A549 (cell line): ENCODE measurements around the gene PXDN. TPM values are rescaled to one million over a fixed set of nuclear protein-coding genes. Genes with fewer than 3 reads are reported as not detected.
A peak's percentile ranks its signal among the peaks of the same experiment; 100 is the strongest.

ENCODE experiments used
- ATAC-seq, 2 experiments: fragments of 200-7000 bp in 1 of 2; fragments of >200 bp in 1 of 2; cut with Nextera tagmentation in 1 of 2; cut with Tn5 transposase in 1 of 2; 3 replicates each; pipeline versions ENCODE4 v1.8.0 to v1.9.1; 2018 to 2020; ENCODE audit warnings: mild to moderate bottlenecking in 1 of 2, moderate library complexity in 1 of 2
- CTCF ChIA-PET: fragments of 300-600 bp; sonication (Branson Sonifier 250); formaldehyde crosslinking; extraction: SDS; loops from one replicate; lab custom pipeline; 2021; ENCODE audit warnings: antibody characterized with exemption, inconsistent platforms; lab: Yijun Ruan, JAX
- POLR2A ChIA-PET: fragments of 350-600 bp; formaldehyde crosslinking; extraction: SDS; loops from one replicate; lab custom pipeline; 2021; ENCODE audit warnings: antibody characterized with exemption, inconsistent platforms; lab: Yijun Ruan, JAX
- DNase-seq, 2 experiments: peaks; one replicate each; pipeline versions ENCODE4 v3.0.0 to v3.0.0-alpha.2; 2011 to 2016; ENCODE audit warnings: low read depth in 1 of 2, low spot score in 1 of 2
- FAIRE-seq: peaks from 2 replicates; lab custom pipeline; 2011; peaks lifted over from hg19 to GRCh38; lab: Jason Lieb, UNC
- H3K27ac ChIP-seq, 2 experiments: fragments of >200 bp; sonication (Bioruptor Twin); formaldehyde crosslinking; 3 replicates each; pipeline ENCODE4 v1.5.1; 2016 to 2017
- H3K4me1 ChIP-seq: fragments of >200 bp; sonication (Bioruptor Twin); formaldehyde crosslinking; 3 replicates; pipeline ENCODE4 v1.6.1; 2016
- H3K4me2 ChIP-seq: fragments of >200 bp; sonication (Bioruptor Twin); formaldehyde crosslinking; 3 replicates; pipeline ENCODE4 v1.6.1; 2016
- H3K4me3 ChIP-seq: fragments of >200 bp; sonication (Bioruptor Twin); formaldehyde crosslinking; 3 replicates; pipeline ENCODE4 v1.5.1; 2016
- H3K9me3 ChIP-seq: fragments of >200 bp; sonication (Bioruptor Twin); formaldehyde crosslinking; 3 replicates; pipeline ENCODE4 v1.6.1; 2016
- CEBPB ChIP-seq, 2 experiments: fragments of >200 bp in 1 of 2; sonication (Bioruptor Twin) in 1 of 2; formaldehyde crosslinking in 1 of 2; IDR thresholded peaks; 2 replicates each; pipeline ENCODE4 v1.6.1; 2012 to 2016
- CHD2 ChIP-seq: fragments of 150-350 bp; IDR thresholded peaks from 2 replicates; pipeline ENCODE4 v1.6.1; 2014; ENCODE audit warnings: low read length; ENCODE audit not compliant: partially characterized antibody
- CHD4 ChIP-seq: fragments of 200-600 bp; sonication (generic); IDR thresholded peaks from 2 replicates; pipeline ENCODE4 v1.6.1; 2016; ENCODE audit warnings: antibody characterized with exemption, mild to moderate bottlenecking, borderline replicate concordance
- EHF ChIP-seq: fragments of 250-450 bp; sonication (Bioruptor Pico); IDR thresholded peaks from 2 replicates; pipeline ENCODE4 v1.5.0; 2020; ENCODE audit warnings: mild to moderate bottlenecking
- EHMT2 ChIP-seq: fragments of 200-600 bp; sonication (generic); IDR thresholded peaks from 2 replicates; pipeline ENCODE4 v1.6.1; 2016; ENCODE audit warnings: antibody characterized with exemption, low read depth, mild to moderate bottlenecking, moderate library complexity
- FOSL2 ChIP-seq, 2 experiments: fragments of 450-650 bp in 1 of 2; fragments of >200 bp in 1 of 2; sonication (Bioruptor Twin) in 1 of 2; formaldehyde crosslinking; IDR thresholded peaks; 2 replicates each; pipeline versions ENCODE4 v1.5.0 to v1.6.1; 2016 to 2020; ENCODE audit warnings: mild to moderate bottlenecking in 1 of 2, moderate library complexity in 1 of 2
- FOXS1 ChIP-seq: fragments of 250-450 bp; sonication (Bioruptor Pico); IDR thresholded peaks from 2 replicates; pipeline ENCODE4 v1.5.0; 2020; ENCODE audit warnings: mild to moderate bottlenecking, moderate library complexity
- HOXA7 ChIP-seq: fragments of 250-450 bp; sonication (Bioruptor Pico); IDR thresholded peaks from 2 replicates; pipeline ENCODE4 v1.5.0; 2020; ENCODE audit warnings: mild to moderate bottlenecking, moderate library complexity
- HOXB5 ChIP-seq: fragments of 250-450 bp; sonication (Bioruptor Pico); IDR thresholded peaks from 2 replicates; pipeline ENCODE4 v1.5.0; 2020; ENCODE audit warnings: mild to moderate bottlenecking, moderate library complexity
- JUNB ChIP-seq: fragments of >200 bp; sonication (Bioruptor Twin); formaldehyde crosslinking; IDR thresholded peaks from 2 replicates; pipeline ENCODE4 v1.6.1; 2016
- KDM1A ChIP-seq: fragments of 200-600 bp; sonication (generic); IDR thresholded peaks from 2 replicates; pipeline ENCODE4 v1.6.1; 2016; ENCODE audit warnings: low read depth, mild to moderate bottlenecking
- MAFK ChIP-seq: fragments of 450-650 bp; IDR thresholded peaks from 2 replicates; pipeline ENCODE4 v1.6.1; 2014; ENCODE audit not compliant: partially characterized antibody
- MAZ ChIP-seq: fragments of 150-350 bp; IDR thresholded peaks from 2 replicates; pipeline ENCODE4 v1.6.1; 2014; ENCODE audit warnings: antibody characterized with exemption, low read depth, low read length, borderline replicate concordance
- MYC ChIP-seq: IDR thresholded peaks from 2 replicates; pipeline ENCODE4 v1.6.1; 2012; ENCODE audit warnings: mild to moderate bottlenecking, inconsistent platforms, low read length, improper control_type of control experiment, borderline replicate concordance
- NR3C1 ChIP-seq: fragments of >200 bp; sonication (Bioruptor Twin); formaldehyde crosslinking; IDR thresholded peaks from 3 replicates; pipeline ENCODE4 v1.6.1; 2017
- PHF8 ChIP-seq: fragments of 200-600 bp; sonication (generic); IDR thresholded peaks from 2 replicates; pipeline ENCODE4 v1.6.1; 2016; ENCODE audit warnings: low read depth, mild to moderate bottlenecking, antibody characterized with exemption, moderate library complexity, borderline replicate concordance
- POLR2A ChIP-seq: IDR thresholded peaks from 2 replicates; pipeline ENCODE4 v1.6.1; 2012; ENCODE audit warnings: mild to moderate bottlenecking, low read length
- POLR2AphosphoS2 ChIP-seq: conservative IDR thresholded peaks from 2 replicates; pipeline ENCODE4 v1.6.1; 2012; ENCODE audit warnings: low read length, improper control_type of control experiment, inconsistent platforms
- RAD21 ChIP-seq, 2 experiments: fragments of >200 bp in 1 of 2; sonication (Bioruptor Twin) in 1 of 2; formaldehyde crosslinking in 1 of 2; IDR thresholded peaks in 1 of 2; conservative IDR thresholded peaks in 1 of 2; 2 replicates in 1 of 2; 3 replicates in 1 of 2; pipeline ENCODE4 v1.6.1; 2012 to 2018; ENCODE audit warnings: inconsistent platforms in 1 of 2
- SMC3 ChIP-seq: fragments of >200 bp; sonication (Bioruptor Twin); formaldehyde crosslinking; IDR thresholded peaks from 3 replicates; pipeline ENCODE4 v1.6.1; 2018; ENCODE audit warnings: inconsistent platforms
- ZNF302 ChIP-seq: fragments of 250-450 bp; sonication (Bioruptor Pico); IDR thresholded peaks from 2 replicates; pipeline ENCODE4 v1.9.0; 2021; ENCODE audit warnings: inconsistent platforms, mild to moderate bottlenecking, moderate library complexity
- WGBS: methylation state at CpG from one replicate; pipeline ENCODE4 v1.1.6; 2017; ENCODE audit errors: missing lambda C conversion rate; 5-methylcytosine and 5-hydroxymethylcytosine counted together
- polyA plus RNA-seq, 4 experiments: library from polyadenylated mRNA; depleted of rRNA in 3 of 4; stranded (reverse); fragments of >200 nt; fragmentation: RNase III in 1 of 4; extraction: RNeasy Plus Mini Kit Qiagen cat#74134 plus additional on column Dnase treatment in 1 of 4; gene quantifications; 2 replicates in 3 of 4; 3 replicates in 1 of 4; pipeline ENCODE4 v1.2.3, GENCODE V29; 2011 to 2017
- TF ChIP-seq, protein P1 (sequence below): fragments of 450-650 bp; IDR thresholded peaks from 2 replicates; pipeline ENCODE4 v1.6.1; 2014; ENCODE audit warnings: antibody characterized with exemption
- TF ChIP-seq, protein P2 (sequence below): IDR thresholded peaks from 2 replicates; pipeline ENCODE4 v1.6.1; 2012; ENCODE audit warnings: low read depth, borderline replicate concordance
- TF ChIP-seq, protein P3 (sequence below): IDR thresholded peaks from 2 replicates; pipeline ENCODE4 v1.6.1; 2012
- TF ChIP-seq, protein P4 (sequence below): fragments of >200 bp; sonication (Bioruptor Twin); formaldehyde crosslinking; IDR thresholded peaks from 2 replicates; pipeline ENCODE4 v1.6.1; 2016
- TF ChIP-seq, protein P5 (sequence below): fragments of >200 bp; sonication (Bioruptor Twin); formaldehyde crosslinking; IDR thresholded peaks from 3 replicates; pipeline ENCODE4 v1.5.1; 2016

The PXDN gene
- polyA plus RNA-seq, 2 of the 4 experiments (the other 2 are of a cell fraction), result 3.7 to 7.3 TPM

DNA sequence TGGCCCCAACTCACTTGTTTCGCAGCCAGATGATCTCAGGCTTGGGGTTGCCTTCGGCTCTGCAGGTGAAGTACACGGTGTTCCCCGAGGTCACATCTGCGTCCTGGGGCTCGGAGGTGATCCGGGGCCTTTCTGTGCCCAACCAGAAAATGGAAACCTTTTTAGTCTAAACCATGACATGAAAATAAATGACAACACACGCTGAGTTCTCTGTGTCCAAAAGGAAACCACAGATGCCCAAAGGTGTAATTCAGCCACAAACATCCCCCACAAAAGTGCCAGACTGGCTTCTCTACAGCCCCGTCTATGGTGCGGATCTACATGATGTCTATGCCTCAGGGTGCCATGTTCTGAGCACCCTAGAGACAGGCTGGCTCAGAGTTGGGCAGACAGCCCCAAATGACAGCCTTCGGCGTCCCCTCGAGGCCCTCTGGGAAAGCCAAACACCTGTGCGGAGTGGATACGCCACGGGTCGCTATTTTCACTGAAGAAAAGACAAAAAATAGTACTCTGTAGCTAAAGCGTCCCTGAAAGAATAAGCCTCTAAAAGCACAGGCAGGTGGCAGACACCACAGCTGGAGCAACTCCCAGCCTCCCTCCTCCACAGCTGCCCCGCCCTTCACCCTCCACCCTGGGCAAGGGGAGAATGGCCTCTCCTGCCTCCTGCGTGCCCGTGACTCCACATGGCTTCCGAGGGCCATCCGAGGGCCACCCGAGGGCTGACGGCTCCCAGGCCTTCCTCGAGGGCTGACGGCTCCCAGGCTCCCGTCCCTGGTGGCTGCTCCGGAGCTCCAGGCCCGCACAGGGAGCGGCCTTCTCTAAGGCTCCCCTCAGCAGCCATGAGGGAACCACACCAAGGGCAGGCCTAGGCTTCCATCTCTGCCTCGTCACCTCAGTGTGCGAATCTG is 67.1 kb downstream of the PXDN start:
- no peaks in the 10 kb centered on the region for H3K9me3 ChIP-seq
- FAIRE-seq, result no peak
- no peak for ATAC-seq
- ChIA-PET POLR2A (no interaction called here), CTCF (interaction anchor here (0.7 to 2.6 kb wide), 9 partner anchors 9 to 90 kb away, joined by 3 to 16 read pairs (median 5); no protein-coding TSS in a partner anchor)
- no peak overlapping the region for H3K4me3 ChIP-seq
- H3K27ac ChIP-seq, result no peak overlapping the region
- H3K4me2 ChIP-seq, result no peak overlapping the region
- 78% methylated on average over 33 of the region's 33 CpGs for WGBS
- DNase-seq, result no peak
- TF ChIP-seq KDM1A (no peak), CHD2 (no peak), JUNB (no peak), FOXS1 (CRISPR knock-in tag) (no peak), POLR2AphosphoS2 (no peak), SMC3 (no peak), NR3C1 (no peak), ZNF302 (no peak), CHD4 (no peak)
- TF ChIP-seq, protein P1, sequence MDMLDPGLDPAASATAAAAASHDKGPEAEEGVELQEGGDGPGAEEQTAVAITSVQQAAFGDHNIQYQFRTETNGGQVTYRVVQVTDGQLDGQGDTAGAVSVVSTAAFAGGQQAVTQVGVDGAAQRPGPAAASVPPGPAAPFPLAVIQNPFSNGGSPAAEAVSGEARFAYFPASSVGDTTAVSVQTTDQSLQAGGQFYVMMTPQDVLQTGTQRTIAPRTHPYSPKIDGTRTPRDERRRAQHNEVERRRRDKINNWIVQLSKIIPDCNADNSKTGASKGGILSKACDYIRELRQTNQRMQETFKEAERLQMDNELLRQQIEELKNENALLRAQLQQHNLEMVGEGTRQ, result no peak
- TF ChIP-seq, protein P2, sequence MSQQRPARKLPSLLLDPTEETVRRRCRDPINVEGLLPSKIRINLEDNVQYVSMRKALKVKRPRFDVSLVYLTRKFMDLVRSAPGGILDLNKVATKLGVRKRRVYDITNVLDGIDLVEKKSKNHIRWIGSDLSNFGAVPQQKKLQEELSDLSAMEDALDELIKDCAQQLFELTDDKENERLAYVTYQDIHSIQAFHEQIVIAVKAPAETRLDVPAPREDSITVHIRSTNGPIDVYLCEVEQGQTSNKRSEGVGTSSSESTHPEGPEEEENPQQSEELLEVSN, result no peak
- TF ChIP-seq, protein P3, sequence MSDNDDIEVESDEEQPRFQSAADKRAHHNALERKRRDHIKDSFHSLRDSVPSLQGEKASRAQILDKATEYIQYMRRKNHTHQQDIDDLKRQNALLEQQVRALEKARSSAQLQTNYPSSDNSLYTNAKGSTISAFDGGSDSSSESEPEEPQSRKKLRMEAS, result no peak
- TF ChIP-seq, protein P4, sequence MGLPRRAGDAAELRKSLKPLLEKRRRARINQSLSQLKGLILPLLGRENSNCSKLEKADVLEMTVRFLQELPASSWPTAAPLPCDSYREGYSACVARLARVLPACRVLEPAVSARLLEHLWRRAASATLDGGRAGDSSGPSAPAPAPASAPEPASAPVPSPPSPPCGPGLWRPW, result no peak
- TF ChIP-seq, all 56 proteins: peak for 0
- peaks cover 17% of the 10 kb centered on the region for H3K4me1 ChIP-seq

DNA sequence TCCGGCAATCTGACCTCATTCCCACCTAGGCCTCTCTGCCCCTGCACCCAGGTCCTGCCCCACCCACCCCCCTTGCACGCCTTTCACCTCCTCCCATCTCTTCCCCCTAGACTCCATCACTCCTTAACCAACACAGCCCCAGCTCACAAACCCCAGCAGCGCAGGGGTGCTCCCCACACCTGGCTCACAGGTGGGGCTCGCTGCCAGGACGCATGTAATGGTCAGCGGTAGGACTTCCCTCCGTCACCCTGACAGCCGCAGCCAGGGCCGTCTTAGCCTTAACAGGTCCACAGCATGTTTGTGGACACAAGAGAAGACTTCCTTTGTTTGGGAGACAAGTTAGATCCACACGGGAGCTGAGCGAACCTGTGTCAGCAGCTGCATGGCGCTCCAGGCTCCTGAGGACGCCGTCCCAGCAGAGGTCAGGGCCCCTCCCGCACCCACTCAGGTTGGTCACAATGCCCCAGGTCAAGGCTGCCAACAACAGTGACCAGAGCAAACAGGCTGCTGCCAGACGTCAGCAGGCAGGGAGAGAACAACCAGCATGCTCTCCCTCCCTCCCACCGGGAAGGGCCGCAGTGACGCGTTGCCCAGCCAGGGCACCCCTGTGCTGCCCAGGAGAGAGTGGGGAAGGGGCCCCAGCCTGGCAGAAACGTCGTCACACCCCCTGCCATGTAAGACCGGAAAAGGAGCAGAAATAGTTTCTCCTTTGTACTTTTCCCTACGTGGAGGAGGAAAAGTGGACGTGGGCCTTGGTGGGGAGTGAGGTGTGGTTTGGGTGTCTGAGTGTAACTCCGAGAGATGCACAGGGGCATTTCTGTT is 68.0 kb downstream of the PXDN start:
- ATAC-seq (peak; percentile 5 to 6; a peak in 2 of 6 replicates), DNase-seq (no peak), FAIRE-seq (no peak)
- no peak for TF ChIP-seq EHF
- no peak for TF ChIP-seq RAD21 (conservative IDR thresholded peaks at IDR 0.05 in 1 of 2, IDR thresholded peaks at IDR 0.05 in 1 of 2)
- no peak for TF ChIP-seq EHMT2
- Histone ChIP-seq H3K27ac (peak overlapping the region; percentile 63 to 80), H3K4me2 (peak overlapping the region; percentile 32), H3K4me1 (peaks cover 17% of the 10 kb centered on the region), H3K4me3 (no peak overlapping the region), H3K9me3 (no peaks in the 10 kb centered on the region)
- WGBS, result 73% methylated on average over 24 of the region's 26 CpGs
- ChIA-PET CTCF (interaction anchor here (0.9 to 2.6 kb wide), 17 partner anchors 10 to 142 kb away, joined by 3 to 16 read pairs (median 5); no protein-coding TSS in a partner anchor), POLR2A (interaction anchor here (0.8 kb wide), 1 partner anchor 56 kb away, joined by 3 read pairs; no protein-coding TSS in a partner anchor)

DNA sequence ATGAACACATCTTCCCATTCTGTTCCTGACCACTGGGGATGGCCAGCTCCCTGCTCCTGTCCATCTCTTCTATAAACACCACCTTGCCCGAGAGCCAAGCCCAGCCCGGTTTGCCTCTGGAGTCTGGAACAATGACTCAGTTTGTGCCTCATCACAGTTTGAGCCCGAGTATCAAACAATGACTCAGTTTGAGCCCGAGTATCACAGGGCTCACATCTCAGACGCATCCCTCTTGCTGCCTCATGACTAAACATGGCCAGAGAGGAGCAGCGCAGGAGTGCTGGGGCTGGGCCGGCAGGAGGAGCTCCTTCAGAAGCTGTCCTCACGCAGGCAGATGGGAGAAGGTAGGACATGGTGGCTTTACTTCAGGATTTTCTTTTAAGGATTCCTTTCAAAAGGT is 68.7 kb downstream of the PXDN start:
- POLR2A ChIA-PET, result interaction anchor here (0.8 kb wide), 1 partner anchor 56 kb away, joined by 3 read pairs; no protein-coding TSS in a partner anchor
- FAIRE-seq (peak; percentile 94), DNase-seq (peak; percentile 80 to 83), ATAC-seq (peak; percentile 96 to 99)
- no peaks in the 10 kb centered on the region for H3K9me3 ChIP-seq
- TF ChIP-seq RAD21 (conservative IDR thresholded peaks at IDR 0.05 in 1 of 2, IDR thresholded peaks at IDR 0.05 in 1 of 2) (peak; percentile 24 to 42; a peak in 2 of 5 replicates), MYC (no peak), HOXB5 (no peak), MAZ (no peak), CEBPB (IDR thresholded peaks at IDR 0.05) (no peak), SMC3 (peak; percentile 63), PHF8 (no peak), FOSL2 (IDR thresholded peaks at IDR 0.05) (peak; percentile 54; the same call in 1 of the 2 replicates), FOSL2 (CRISPR knock-in tag; IDR thresholded peaks at IDR 0.05) (peak; percentile 67), POLR2A (no peak), EHMT2 (no peak), HOXA7 (CRISPR knock-in tag) (no peak), MAFK (peak; percentile 57)
- TF ChIP-seq, protein P3, result no peak
- TF ChIP-seq, protein P5, sequence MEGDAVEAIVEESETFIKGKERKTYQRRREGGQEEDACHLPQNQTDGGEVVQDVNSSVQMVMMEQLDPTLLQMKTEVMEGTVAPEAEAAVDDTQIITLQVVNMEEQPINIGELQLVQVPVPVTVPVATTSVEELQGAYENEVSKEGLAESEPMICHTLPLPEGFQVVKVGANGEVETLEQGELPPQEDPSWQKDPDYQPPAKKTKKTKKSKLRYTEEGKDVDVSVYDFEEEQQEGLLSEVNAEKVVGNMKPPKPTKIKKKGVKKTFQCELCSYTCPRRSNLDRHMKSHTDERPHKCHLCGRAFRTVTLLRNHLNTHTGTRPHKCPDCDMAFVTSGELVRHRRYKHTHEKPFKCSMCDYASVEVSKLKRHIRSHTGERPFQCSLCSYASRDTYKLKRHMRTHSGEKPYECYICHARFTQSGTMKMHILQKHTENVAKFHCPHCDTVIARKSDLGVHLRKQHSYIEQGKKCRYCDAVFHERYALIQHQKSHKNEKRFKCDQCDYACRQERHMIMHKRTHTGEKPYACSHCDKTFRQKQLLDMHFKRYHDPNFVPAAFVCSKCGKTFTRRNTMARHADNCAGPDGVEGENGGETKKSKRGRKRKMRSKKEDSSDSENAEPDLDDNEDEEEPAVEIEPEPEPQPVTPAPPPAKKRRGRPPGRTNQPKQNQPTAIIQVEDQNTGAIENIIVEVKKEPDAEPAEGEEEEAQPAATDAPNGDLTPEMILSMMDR, result peak; percentile 38; the same call in 2 of the 3 replicates
- 6% methylated on average over 8 of the region's 8 CpGs for WGBS
- CTCF ChIA-PET, result interaction anchor here (0.8 to 2.6 kb wide), 21 partner anchors 11 to 143 kb away, joined by 3 to 16 read pairs (median 4); no protein-coding TSS in a partner anchor
- peaks cover 17% of the 10 kb centered on the region for H3K4me1 ChIP-seq
- peak overlapping the region; percentile 32 for H3K4me2 ChIP-seq
- H3K27ac ChIP-seq, result peak overlapping the region; percentile 63 to 80
- H3K4me3 ChIP-seq, result no peak overlapping the region
